H1 (cell line): ENCODE data around the gene SF3B2. TPM values are rescaled to one million over a fixed set of nuclear protein-coding genes. Genes with fewer than 3 reads are reported as not detected.

Experiments used
- CTCF ChIA-PET: fragments of 300-600 bp; sonication (Branson Sonifier 250); formaldehyde crosslinking; loops from one replicate; lab custom pipeline; 2021; ENCODE audit not compliant: partially characterized antibody; lab: Charles Lee
- POLR2A ChIA-PET: fragments of 300-600 bp; sonication (Branson Sonifier 250); formaldehyde crosslinking; loops from one replicate; lab custom pipeline; 2021; ENCODE audit warnings: inconsistent platforms; ENCODE audit not compliant: partially characterized antibody; lab: Charles Lee
- DNase-seq, 2 experiments: peaks; one replicate each; pipeline versions ENCODE4 v3.0.0 to v3.0.0-alpha.2; 2010 to 2022; ENCODE audit warnings: low spot score in 2 of 2, low read depth in 1 of 2, mixed read lengths in 1 of 2
- FAIRE-seq: peaks from 2 replicates; lab custom pipeline; 2011; peaks lifted over from hg19 to GRCh38; lab: Jason Lieb, UNC
- H2AFZ ChIP-seq: 2 replicates; pipeline ENCODE4 v1.8.1; 2012; ENCODE audit warnings: low read length, inconsistent platforms
- H2AK5ac ChIP-seq: 2 replicates; pipeline ENCODE4 v1.6.1; 2013; ENCODE audit warnings: low read depth, low read length
- H2BK120ac ChIP-seq: replicated peaks from 2 replicates; pipeline ENCODE3; 2013; ENCODE audit warnings: low read depth, low read length, inconsistent platforms
- H2BK12ac ChIP-seq: 2 replicates; pipeline ENCODE4 v1.6.1; 2013; ENCODE audit warnings: low read depth, low read length
- H2BK15ac ChIP-seq: 2 replicates; pipeline ENCODE4 v1.6.1; 2013; ENCODE audit warnings: low read length
- H2BK20ac ChIP-seq: 2 replicates; pipeline ENCODE4 v1.6.1; 2013; ENCODE audit warnings: low read length
- H2BK5ac ChIP-seq: 2 replicates; pipeline ENCODE4 v1.6.1; 2013; ENCODE audit warnings: low read depth, low read length
- H3K14ac ChIP-seq: 2 replicates; pipeline ENCODE4 v1.6.1; 2013; ENCODE audit warnings: inconsistent platforms; ENCODE audit not compliant: insufficient read length
- H3K18ac ChIP-seq: 2 replicates; pipeline ENCODE4 v1.6.1; 2013; ENCODE audit warnings: low read length; ENCODE audit errors: extremely low read depth
- H3K23ac ChIP-seq: 2 replicates; pipeline ENCODE4 v1.6.1; 2013; ENCODE audit warnings: inconsistent platforms; ENCODE audit not compliant: insufficient read length
- H3K23me2 ChIP-seq: 2 replicates; pipeline ENCODE4 v1.6.1; 2013; ENCODE audit warnings: low read depth, low read length
- H3K27ac ChIP-seq: 2 replicates; pipeline ENCODE4 v1.6.1; 2011; ENCODE audit warnings: low read depth, low read length, inconsistent platforms
- H3K27me3 ChIP-seq, 4 experiments: replicated peaks in 1 of 4; 1 replicate in 1 of 4; 2 replicates in 3 of 4; pipeline versions ENCODE4 v1.6.1 to v1.8.1; 2011 to 2013; ENCODE audit warnings: low read length in 3 of 4, mild to moderate bottlenecking in 3 of 4, inconsistent platforms in 2 of 4, mixed read lengths in 2 of 4, moderate library complexity in 1 of 4; ENCODE audit not compliant: control insufficient read depth in 3 of 4, insufficient read depth in 3 of 4; ENCODE audit errors: extremely low read depth in 1 of 4
- H3K36me3 ChIP-seq, 4 experiments: 2 replicates each; pipeline versions ENCODE4 v1.6.1 to v1.8.1; 2011 to 2013; ENCODE audit warnings: mild to moderate bottlenecking in 4 of 4, low read length in 3 of 4, moderate library complexity in 2 of 4, control low read depth in 1 of 4, inconsistent platforms in 1 of 4; ENCODE audit not compliant: insufficient read depth in 4 of 4, control insufficient read depth in 2 of 4
- H3K4ac ChIP-seq: replicated peaks from 2 replicates; pipeline ENCODE3; 2013; ENCODE audit warnings: low read length, low read depth, mixed read lengths, inconsistent platforms; ENCODE audit not compliant: insufficient read length
- H3K4me1 ChIP-seq, 4 experiments: replicated peaks in 1 of 4; 1 replicate in 1 of 4; 2 replicates in 3 of 4; pipeline versions ENCODE4 v1.6.1 to v1.8.1; 2011 to 2013; ENCODE audit warnings: low read length in 3 of 4, inconsistent platforms in 2 of 4, mixed read lengths in 1 of 4; ENCODE audit not compliant: insufficient read depth in 4 of 4, control insufficient read depth in 3 of 4
- H3K4me2 ChIP-seq, 2 experiments: 2 replicates each; pipeline versions ENCODE4 v1.6.1 to v1.8.1; 2011 to 2013; ENCODE audit warnings: low read depth in 2 of 2, low read length in 2 of 2, control low read depth in 1 of 2, inconsistent platforms in 1 of 2, mild to moderate bottlenecking in 1 of 2; ENCODE audit not compliant: insufficient read depth in 1 of 2
- H3K4me3 ChIP-seq, 4 experiments: fragments of 200-600, 300-600 bp in 1 of 4; sonication (generic), shearing (Covaris generic), sonication (Bioruptor Twin) in 1 of 4; 2 replicates each; pipeline versions ENCODE4 v1.5.1 to v1.8.1; 2011 to 2016; ENCODE audit warnings: low read length in 4 of 4, low read depth in 3 of 4, control low read depth in 2 of 4, inconsistent platforms in 2 of 4, mild to moderate bottlenecking in 2 of 4, mixed read lengths in 1 of 4, moderate library complexity in 1 of 4; ENCODE audit not compliant: insufficient read depth in 2 of 4; ENCODE audit errors: extremely low read depth in 1 of 4
- H3K56ac ChIP-seq: replicated peaks from 2 replicates; pipeline ENCODE3; 2013; ENCODE audit warnings: low read depth, mild to moderate bottlenecking, mixed read lengths, low read length, inconsistent platforms; ENCODE audit not compliant: insufficient read length
- H3K79me1 ChIP-seq: 2 replicates; pipeline ENCODE4 v1.6.1; 2013; ENCODE audit warnings: low read depth, low read length, control low read depth
- H3K79me2 ChIP-seq, 2 experiments: 2 replicates each; pipeline versions ENCODE4 v1.6.1 to v1.8.1; 2012 to 2013; ENCODE audit warnings: low read length in 2 of 2, mild to moderate bottlenecking in 2 of 2, inconsistent platforms in 1 of 2; ENCODE audit not compliant: insufficient read depth in 2 of 2, control insufficient read depth in 1 of 2
- H3K9ac ChIP-seq, 4 experiments: replicated peaks in 1 of 4; 1 replicate in 1 of 4; 2 replicates in 3 of 4; pipeline versions ENCODE4 v1.6.1 to v1.8.1; 2011 to 2013; ENCODE audit warnings: low read depth in 3 of 4, low read length in 3 of 4, control low read depth in 2 of 4, mild to moderate bottlenecking in 2 of 4, moderate library complexity in 2 of 4, inconsistent platforms in 1 of 4; ENCODE audit errors: extremely low read depth in 1 of 4
- H3K9me3 ChIP-seq, 2 experiments: 2 replicates each; pipeline versions ENCODE4 v1.6.1 to v1.8.1; 2012 to 2013; ENCODE audit warnings: mild to moderate bottlenecking in 2 of 2, moderate library complexity in 2 of 2, control low read depth in 1 of 2, inconsistent platforms in 1 of 2, low read depth in 1 of 2, low read length in 1 of 2, mixed read lengths in 1 of 2; ENCODE audit not compliant: insufficient read depth in 2 of 2
- H4K20me1 ChIP-seq, 2 experiments: replicated peaks in 1 of 2; 2 replicates each; pipeline versions ENCODE3 to v1.8.1; 2011 to 2013; ENCODE audit warnings: inconsistent platforms in 2 of 2, low read length in 2 of 2, mild to moderate bottlenecking in 1 of 2; ENCODE audit not compliant: insufficient read depth in 2 of 2, control insufficient read depth in 1 of 2
- H4K5ac ChIP-seq: 2 replicates; pipeline ENCODE4 v1.6.1; 2013; ENCODE audit warnings: low read length, low read depth, mixed read lengths, inconsistent platforms; ENCODE audit not compliant: insufficient read length
- H4K8ac ChIP-seq: 2 replicates; pipeline ENCODE4 v1.8.0; 2013; ENCODE audit warnings: mild to moderate bottlenecking, moderate library complexity, low read length, inconsistent platforms; ENCODE audit not compliant: insufficient read depth; ENCODE audit errors: extremely low read depth
- H4K91ac ChIP-seq: replicated peaks from 2 replicates; pipeline ENCODE3; 2013; ENCODE audit warnings: low read length, mixed read lengths, inconsistent platforms; ENCODE audit not compliant: insufficient read length
- BACH1 ChIP-seq: IDR thresholded peaks from 2 replicates; pipeline ENCODE4 v1.6.1; 2012; ENCODE audit warnings: low read length, improper control_type of control experiment
- EZH2 ChIP-seq: fragments of 200-600 bp; sonication (generic); IDR thresholded peaks from 2 replicates; pipeline ENCODE4 v1.7.1; 2012; ENCODE audit warnings: low read depth, mild to moderate bottlenecking, moderate library complexity, low read length, inconsistent platforms; ENCODE audit not compliant: severe bottlenecking
- FOSL1 ChIP-seq: IDR thresholded peaks from 2 replicates; pipeline ENCODE4 v1.6.1; 2011; ENCODE audit warnings: mild to moderate bottlenecking, low read depth, low read length, moderate library complexity; ENCODE audit not compliant: insufficient read depth
- HDAC6 ChIP-seq: IDR thresholded peaks from one replicate; pipeline ENCODE4 v1.7.1; 2012; ENCODE audit warnings: low read depth, mild to moderate bottlenecking, inconsistent platforms, low read length, moderate library complexity
- KDM4A ChIP-seq: IDR thresholded peaks from one replicate; pipeline ENCODE4 v1.7.1; 2012; ENCODE audit warnings: low read depth, mild to moderate bottlenecking, moderate library complexity, low read length, inconsistent platforms; ENCODE audit not compliant: severe bottlenecking
- MAX ChIP-seq: IDR thresholded peaks from 2 replicates; pipeline ENCODE4 v1.6.1; 2012; ENCODE audit warnings: inconsistent platforms
- POLR2A ChIP-seq, 2 experiments: IDR thresholded peaks; 1 replicate in 1 of 2; 2 replicates in 1 of 2; pipeline ENCODE4 v1.6.1; 2011; ENCODE audit warnings: low read depth in 2 of 2, low read length in 2 of 2, mild to moderate bottlenecking in 2 of 2; ENCODE audit errors: control extremely low read depth in 1 of 2
- RFX5 ChIP-seq: IDR thresholded peaks from 2 replicates; pipeline ENCODE4 v1.6.1; 2011; ENCODE audit warnings: low read depth, low read length, improper control_type of control experiment, borderline replicate concordance
- SIN3A ChIP-seq, 2 experiments: IDR thresholded peaks in 1 of 2; conservative IDR thresholded peaks in 1 of 2; 2 replicates each; pipeline ENCODE4 v1.6.1; 2011 to 2012; ENCODE audit warnings: low read length in 2 of 2, improper control_type of control experiment in 1 of 2, low read depth in 1 of 2, mild to moderate bottlenecking in 1 of 2
- SIRT6 ChIP-seq: IDR thresholded peaks from one replicate; pipeline ENCODE4 v1.7.1; 2012; ENCODE audit warnings: low read length, inconsistent platforms
- SIX5 ChIP-seq: IDR thresholded peaks from 2 replicates; pipeline ENCODE4 v1.6.1; 2011; ENCODE audit warnings: mild to moderate bottlenecking, low read depth, low read length
- SP2 ChIP-seq: IDR thresholded peaks from 2 replicates; pipeline ENCODE4 v1.6.1; 2012; ENCODE audit warnings: mild to moderate bottlenecking, low read length, inconsistent platforms
- SUZ12 ChIP-seq: fragments of 200-600 bp; sonication (generic); IDR thresholded peaks from 2 replicates; pipeline ENCODE4 v1.6.1; 2012; ENCODE audit warnings: mild to moderate bottlenecking, inconsistent platforms, low read length, moderate library complexity, mixed read lengths
- ZNF274 ChIP-seq: IDR thresholded peaks from 2 replicates; pipeline ENCODE4 v1.7.0; 2012; ENCODE audit warnings: low read length, borderline replicate concordance; ENCODE audit errors: extremely low read depth
- WGBS, 2 experiments: shearing (Covaris generic) in 1 of 2; methylation state at CpG; one replicate each; pipeline versions ENCODE4 v1.1.6 to v1.1.7; 2013 to 2015; ENCODE audit warnings: low lambda C conversion rate in 2 of 2, mixed read lengths in 2 of 2, inconsistent platforms in 1 of 2, low coverage in 1 of 2, missing lambda C conversion rate in 1 of 2; ENCODE audit not compliant: insufficient replicate concordance in 2 of 2, insufficient coverage in 1 of 2, insufficient read length in 1 of 2; ENCODE audit errors: extremely low coverage in 1 of 2, missing lambda C conversion rate in 1 of 2; 5-methylcytosine and 5-hydroxymethylcytosine counted together
- polyA plus RNA-seq, 7 experiments: library from polyadenylated mRNA; depleted of rRNA in 3 of 7; stranded (reverse) in 5 of 7; unstranded in 2 of 7; fragments of >200 nt in 5 of 7; fragments of 200-250 nt in 2 of 7; gene quantifications; 1 replicate in 5 of 7; 2 replicates in 1 of 7; 4 replicates in 1 of 7; pipeline versions ENCODE4 v1.2.1 to v1.2.3, GENCODE V29; 2011 to 2013; ENCODE audit warnings: missing spikeins in 2 of 7, mixed read lengths in 2 of 7
- total RNA-seq: library from RNA; stranded (reverse); fragmentation: NEBNext Ultra II Directional; extraction: Animal tissue kit (Norgen Biotek cat#: 25700); gene quantifications from 2 replicates; pipeline ENCODE4 v1.2.1, GENCODE V29; 2021

Gene SF3B2
- total and polyA plus RNA-seq, 2 of the 8 experiments (the other 6 are each of a cell fraction or from before 2014, with no cell fraction given): 182 to 237 TPM

- CTCF ChIA-PET: interaction anchor here (1.0 to 1.9 kb wide), 5 partner anchors 11 to 143 kb away, joined by 4 to 5 read pairs (median 4); partner anchors contain the start of gene MUS81
- Histone ChIP-seq H3K9me3 (no peaks in the 10 kb centered on the region), H3K36me3 (peaks cover 13 to 31% (median 22%) of the 10 kb centered on the region in 4 experiments), H4K91ac (no peak overlapping the region), H3K4me1 (peaks cover 0 to 16% (median 6%) of the 10 kb centered on the region in 4 experiments; a peak in 5 of 7 replicates), H2AK5ac (no peak overlapping the region), H3K79me1 (peaks cover 8% of the 10 kb centered on the region), H4K5ac (no peak overlapping the region), H4K8ac (no peak overlapping the region; the same call in 1 of the 2 replicates), H3K23ac (no peak overlapping the region), H2BK5ac (no peak overlapping the region), H2BK20ac (no peak overlapping the region), H3K27me3 (no peaks in the 10 kb centered on the region), H3K56ac (no peak overlapping the region), H3K18ac (no peak overlapping the region), H4K20me1 (peaks cover 4 to 11% of the 10 kb centered on the region in 2 experiments), H3K14ac (no peak overlapping the region), H3K23me2 (0 out of 2 replicates have a peak, but pooled peaks cover 2% of the 10 kb centered on the region), H3K9ac (no peak overlapping the region; a peak in 1 of 7 replicates), H2BK120ac (no peak overlapping the region), H3K4ac (no peak overlapping the region), H3K27ac (no peak overlapping the region), H2BK12ac (no peak overlapping the region), H2AFZ (no peak overlapping the region), H3K4me3 (peak overlapping the region; percentile 67 to 99 (median 94)), H3K4me2 (peak overlapping the region; percentile 75 to 83), H3K79me2 (peaks cover 0 to 25% of the 10 kb centered on the region in 2 experiments; a peak in 2 of 4 replicates), H2BK15ac (no peak overlapping the region)
- FAIRE-seq: no peak
- DNase-seq: no peak
- 81% methylated on average over 6 of the region's 6 CpGs; no CpG with 5 or more reads in 1 of the 2 experiments for WGBS, 2 experiments
- POLR2A ChIA-PET: interaction anchor here (1.0 to 1.8 kb wide), 13 partner anchors 9 to 283 kb away, joined by 3 to 15 read pairs (median 5); partner anchors contain the start of genes CST6, FIBP and MUS81
- no peak for TF ChIP-seq EZH2
- TF ChIP-seq SUZ12: no peak
- TF ChIP-seq SIRT6: no peak
- no peak for TF ChIP-seq RFX5
- no peak for TF ChIP-seq SIX5
- TF ChIP-seq HDAC6: no peak
- TF ChIP-seq MAX: no peak
- TF ChIP-seq POLR2A (IDR thresholded peaks at IDR 0.05; ENCODE audit: control extremely low read depth in 1 of 2, low read depth in 2 of 2, low read length in 2 of 2): no peak
- no peak for TF ChIP-seq SIN3A (conservative IDR thresholded peaks at IDR 0.05 in 1 of 2, IDR thresholded peaks at IDR 0.05 in 1 of 2; ENCODE audit: low read depth in 1 of 2, low read length in 2 of 2)
- TF ChIP-seq SP2: no peak
- no peak for TF ChIP-seq KDM4A
- no peak for TF ChIP-seq ZNF274
- no peak for TF ChIP-seq FOSL1
- no peak for TF ChIP-seq BACH1
Measured at GRCh38 chr11:66003291-66003690, 48.9 kb upstream of the SF3B2 start.
